Measurements from ENCODE around the gene GABRG3.

DNA sequence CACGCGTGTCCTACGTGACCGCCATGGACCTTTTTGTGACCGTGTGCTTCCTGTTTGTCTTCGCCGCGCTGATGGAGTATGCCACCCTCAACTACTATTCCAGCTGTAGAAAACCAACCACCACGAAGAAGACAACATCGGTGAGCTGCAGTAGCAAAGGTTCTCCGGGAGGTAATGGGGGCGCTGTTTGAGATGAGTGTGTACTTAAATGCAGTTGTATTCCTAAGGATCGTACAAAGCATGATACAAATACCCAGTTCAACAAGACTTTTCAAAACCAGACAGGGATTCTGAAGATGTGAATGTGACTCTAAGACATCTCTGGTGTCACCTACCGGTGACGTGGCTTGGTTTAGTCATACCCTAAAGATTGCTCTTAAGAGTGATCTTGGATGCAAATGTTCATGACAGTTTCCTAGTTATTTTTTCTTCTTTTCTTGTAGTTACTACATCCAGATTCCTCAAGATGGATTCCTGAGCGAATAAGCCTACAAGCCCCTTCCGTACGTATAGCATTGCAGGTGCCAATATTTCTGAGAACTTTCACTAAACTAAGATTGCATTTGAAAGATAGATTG is 556.6 kb downstream of the GABRG3 start:
- TF ChIP-seq, protein P1, sequence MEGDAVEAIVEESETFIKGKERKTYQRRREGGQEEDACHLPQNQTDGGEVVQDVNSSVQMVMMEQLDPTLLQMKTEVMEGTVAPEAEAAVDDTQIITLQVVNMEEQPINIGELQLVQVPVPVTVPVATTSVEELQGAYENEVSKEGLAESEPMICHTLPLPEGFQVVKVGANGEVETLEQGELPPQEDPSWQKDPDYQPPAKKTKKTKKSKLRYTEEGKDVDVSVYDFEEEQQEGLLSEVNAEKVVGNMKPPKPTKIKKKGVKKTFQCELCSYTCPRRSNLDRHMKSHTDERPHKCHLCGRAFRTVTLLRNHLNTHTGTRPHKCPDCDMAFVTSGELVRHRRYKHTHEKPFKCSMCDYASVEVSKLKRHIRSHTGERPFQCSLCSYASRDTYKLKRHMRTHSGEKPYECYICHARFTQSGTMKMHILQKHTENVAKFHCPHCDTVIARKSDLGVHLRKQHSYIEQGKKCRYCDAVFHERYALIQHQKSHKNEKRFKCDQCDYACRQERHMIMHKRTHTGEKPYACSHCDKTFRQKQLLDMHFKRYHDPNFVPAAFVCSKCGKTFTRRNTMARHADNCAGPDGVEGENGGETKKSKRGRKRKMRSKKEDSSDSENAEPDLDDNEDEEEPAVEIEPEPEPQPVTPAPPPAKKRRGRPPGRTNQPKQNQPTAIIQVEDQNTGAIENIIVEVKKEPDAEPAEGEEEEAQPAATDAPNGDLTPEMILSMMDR (optimal IDR thresholded peaks at IDR 0.05 in 1 of 3, IDR thresholded peaks at IDR 0.05 in 1 of 3, conservative IDR thresholded peaks at IDR 0.05 in 1 of 3; ENCODE audit: extremely low read depth in 1 of 3, insufficient read depth in 2 of 3, low read length in 3 of 3), result no peak
- no peak for TF ChIP-seq EZH2 (IDR thresholded peaks at IDR 0.05; ENCODE audit: low read length)
